Measurements from ENCODE around the gene MRC2. TPM values are rescaled to one million over a fixed set of nuclear protein-coding genes. Genes with fewer than 3 reads are reported as not detected.

The MRC2 gene
- polyA plus RNA-seq, 1 of the 3 experiments (the other 2 are of a cell fraction), result 213 TPM

DNA sequence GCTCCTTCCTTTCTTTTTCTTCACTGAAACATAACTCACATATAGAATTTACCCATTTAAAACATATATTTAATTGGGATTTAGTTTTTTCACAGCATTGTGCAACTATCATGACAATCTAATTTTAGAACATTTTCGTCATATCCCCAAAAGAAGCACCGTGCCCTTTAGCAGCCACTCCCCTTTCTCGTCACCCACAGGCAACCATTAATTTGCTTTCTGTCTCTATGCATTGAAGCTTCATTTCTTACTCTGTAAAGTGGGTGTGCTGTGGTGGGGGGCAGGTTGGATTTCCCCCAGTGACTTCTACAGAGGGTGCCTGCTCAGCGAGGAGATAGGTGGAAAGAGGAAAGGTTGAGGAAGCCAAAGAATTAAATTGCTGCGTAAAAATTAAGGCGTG lies 35.8 kb downstream of the MRC2 start:
- peaks cover 66% of the 10 kb centered on the region for H4K20me1 ChIP-seq (ENCODE audit: insufficient read depth)
- no peaks in the 10 kb centered on the region for H3K27me3 ChIP-seq (ENCODE audit: insufficient read depth)
- peaks cover 11% of the 10 kb centered on the region; the same call in 1 of the 2 replicates for H3K9me3 ChIP-seq
- 95% methylated on average over 6 of the region's 6 CpGs for WGBS (ENCODE audit: low lambda C conversion rate)
- no peak overlapping the region for H3K9ac ChIP-seq
- POLR2A ChIA-PET, result no interaction called here
- no peak overlapping the region for H3K27ac ChIP-seq (ENCODE audit: low read depth in 2 of 2, low read length in 1 of 2)
- H3F3A ChIP-seq (replicated peaks; ENCODE audit: insufficient read depth), result peaks cover 26% of the 10 kb centered on the region
- peaks cover 30 to 64% of the 10 kb centered on the region in 2 experiments for H3K36me3 ChIP-seq (replicated peaks in 1 of 2; ENCODE audit: control insufficient read depth in 1 of 2, insufficient read depth in 2 of 2, low read length in 1 of 2)
- H3K4me1 ChIP-seq (ENCODE audit: control insufficient read depth in 1 of 2, insufficient read depth in 2 of 2, low read depth in 1 of 2, low read length in 1 of 2), result peaks cover 0 to 6% of the 10 kb centered on the region in 2 experiments; a peak in 1 of 4 replicates
- H3K79me2 ChIP-seq (ENCODE audit: insufficient read depth), result peaks cover 81% of the 10 kb centered on the region
- no peak overlapping the region for H2AFZ ChIP-seq (ENCODE audit: low read depth)
- H3K4me3 ChIP-seq (ENCODE audit: low read depth in 2 of 2, low read length in 1 of 2), result no peak overlapping the region
- CTCF ChIA-PET, result interaction anchor here (4.4 kb wide), 1 partner anchor 9 kb away, joined by 19 read pairs; no protein-coding TSS in a partner anchor
- no peak overlapping the region for H3K4me2 ChIP-seq
- TF ChIP-seq CHD2 (IDR thresholded peaks at IDR 0.05; ENCODE audit: low read length, partially characterized antibody), result no peak
- TF ChIP-seq RAD21 (IDR thresholded peaks at IDR 0.05; ENCODE audit: low read length), result no peak
- TF ChIP-seq TEAD4 (IDR thresholded peaks at IDR 0.05; ENCODE audit: borderline replicate concordance, insufficient read depth), result no peak
- no peak for TF ChIP-seq EZH2phosphoT487 (IDR thresholded peaks at IDR 0.05; ENCODE audit: borderline replicate concordance, low read depth)
- TF ChIP-seq ELF1 (IDR thresholded peaks at IDR 0.05), result no peak
- TF ChIP-seq EP300 (IDR thresholded peaks at IDR 0.05; ENCODE audit: borderline replicate concordance in 1 of 2, low read depth in 1 of 2, low read length in 1 of 2), result no peak
- TF ChIP-seq GATA2 (CRISPR knock-in tag; IDR thresholded peaks at IDR 0.05), result no peak
- no peak for TF ChIP-seq NRF1 (IDR thresholded peaks at IDR 0.05; ENCODE audit: low read depth, low read length)
- TF ChIP-seq TCF12 (IDR thresholded peaks at IDR 0.05), result no peak
- TF ChIP-seq, protein P1, sequence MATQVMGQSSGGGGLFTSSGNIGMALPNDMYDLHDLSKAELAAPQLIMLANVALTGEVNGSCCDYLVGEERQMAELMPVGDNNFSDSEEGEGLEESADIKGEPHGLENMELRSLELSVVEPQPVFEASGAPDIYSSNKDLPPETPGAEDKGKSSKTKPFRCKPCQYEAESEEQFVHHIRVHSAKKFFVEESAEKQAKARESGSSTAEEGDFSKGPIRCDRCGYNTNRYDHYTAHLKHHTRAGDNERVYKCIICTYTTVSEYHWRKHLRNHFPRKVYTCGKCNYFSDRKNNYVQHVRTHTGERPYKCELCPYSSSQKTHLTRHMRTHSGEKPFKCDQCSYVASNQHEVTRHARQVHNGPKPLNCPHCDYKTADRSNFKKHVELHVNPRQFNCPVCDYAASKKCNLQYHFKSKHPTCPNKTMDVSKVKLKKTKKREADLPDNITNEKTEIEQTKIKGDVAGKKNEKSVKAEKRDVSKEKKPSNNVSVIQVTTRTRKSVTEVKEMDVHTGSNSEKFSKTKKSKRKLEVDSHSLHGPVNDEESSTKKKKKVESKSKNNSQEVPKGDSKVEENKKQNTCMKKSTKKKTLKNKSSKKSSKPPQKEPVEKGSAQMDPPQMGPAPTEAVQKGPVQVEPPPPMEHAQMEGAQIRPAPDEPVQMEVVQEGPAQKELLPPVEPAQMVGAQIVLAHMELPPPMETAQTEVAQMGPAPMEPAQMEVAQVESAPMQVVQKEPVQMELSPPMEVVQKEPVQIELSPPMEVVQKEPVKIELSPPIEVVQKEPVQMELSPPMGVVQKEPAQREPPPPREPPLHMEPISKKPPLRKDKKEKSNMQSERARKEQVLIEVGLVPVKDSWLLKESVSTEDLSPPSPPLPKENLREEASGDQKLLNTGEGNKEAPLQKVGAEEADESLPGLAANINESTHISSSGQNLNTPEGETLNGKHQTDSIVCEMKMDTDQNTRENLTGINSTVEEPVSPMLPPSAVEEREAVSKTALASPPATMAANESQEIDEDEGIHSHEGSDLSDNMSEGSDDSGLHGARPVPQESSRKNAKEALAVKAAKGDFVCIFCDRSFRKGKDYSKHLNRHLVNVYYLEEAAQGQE (IDR thresholded peaks at IDR 0.05; ENCODE audit: low read depth, low read length), result no peak
- no peak for TF ChIP-seq RFX5 (IDR thresholded peaks at IDR 0.05; ENCODE audit: low read length)
- TF ChIP-seq FOSL2 (IDR thresholded peaks at IDR 0.05; ENCODE audit: borderline replicate concordance, low read depth), result no peak
- no peak for TF ChIP-seq TAF1 (IDR thresholded peaks at IDR 0.05; ENCODE audit: borderline replicate concordance, low read depth, low read length)
- no peak for TF ChIP-seq FOXM1 (IDR thresholded peaks at IDR 0.05; ENCODE audit: low read depth)
- TF ChIP-seq, protein P2, sequence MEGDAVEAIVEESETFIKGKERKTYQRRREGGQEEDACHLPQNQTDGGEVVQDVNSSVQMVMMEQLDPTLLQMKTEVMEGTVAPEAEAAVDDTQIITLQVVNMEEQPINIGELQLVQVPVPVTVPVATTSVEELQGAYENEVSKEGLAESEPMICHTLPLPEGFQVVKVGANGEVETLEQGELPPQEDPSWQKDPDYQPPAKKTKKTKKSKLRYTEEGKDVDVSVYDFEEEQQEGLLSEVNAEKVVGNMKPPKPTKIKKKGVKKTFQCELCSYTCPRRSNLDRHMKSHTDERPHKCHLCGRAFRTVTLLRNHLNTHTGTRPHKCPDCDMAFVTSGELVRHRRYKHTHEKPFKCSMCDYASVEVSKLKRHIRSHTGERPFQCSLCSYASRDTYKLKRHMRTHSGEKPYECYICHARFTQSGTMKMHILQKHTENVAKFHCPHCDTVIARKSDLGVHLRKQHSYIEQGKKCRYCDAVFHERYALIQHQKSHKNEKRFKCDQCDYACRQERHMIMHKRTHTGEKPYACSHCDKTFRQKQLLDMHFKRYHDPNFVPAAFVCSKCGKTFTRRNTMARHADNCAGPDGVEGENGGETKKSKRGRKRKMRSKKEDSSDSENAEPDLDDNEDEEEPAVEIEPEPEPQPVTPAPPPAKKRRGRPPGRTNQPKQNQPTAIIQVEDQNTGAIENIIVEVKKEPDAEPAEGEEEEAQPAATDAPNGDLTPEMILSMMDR (IDR thresholded peaks at IDR 0.05), result no peak
- DNase-seq, result no peak
- H3K9me2 ChIP-seq, result no peaks in the 10 kb centered on the region

Measured in SK-N-SH (cell line).